HG03342 (cell line): Measurements from ENCODE around the gene ECSCR.
"Not testable (repeated sequence)": the region's sequence is repeated elsewhere in the genome, so short reads cannot be mapped to it uniquely, and the experiment has no call there.

Experiments used
- ATAC-seq: cut with Tn5 transposase; IDR thresholded peaks from one replicate; pipeline ENCODE4 v1.9.1; 2021; ENCODE audit warnings: mild to moderate bottlenecking, moderate library complexity; ENCODE audit not compliant: unreplicated experiment

Gene ECSCR, protein sequence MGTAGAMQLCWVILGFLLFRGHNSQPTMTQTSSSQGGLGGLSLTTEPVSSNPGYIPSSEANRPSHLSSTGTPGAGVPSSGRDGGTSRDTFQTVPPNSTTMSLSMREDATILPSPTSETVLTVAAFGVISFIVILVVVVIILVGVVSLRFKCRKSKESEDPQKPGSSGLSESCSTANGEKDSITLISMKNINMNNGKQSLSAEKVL

DNA sequence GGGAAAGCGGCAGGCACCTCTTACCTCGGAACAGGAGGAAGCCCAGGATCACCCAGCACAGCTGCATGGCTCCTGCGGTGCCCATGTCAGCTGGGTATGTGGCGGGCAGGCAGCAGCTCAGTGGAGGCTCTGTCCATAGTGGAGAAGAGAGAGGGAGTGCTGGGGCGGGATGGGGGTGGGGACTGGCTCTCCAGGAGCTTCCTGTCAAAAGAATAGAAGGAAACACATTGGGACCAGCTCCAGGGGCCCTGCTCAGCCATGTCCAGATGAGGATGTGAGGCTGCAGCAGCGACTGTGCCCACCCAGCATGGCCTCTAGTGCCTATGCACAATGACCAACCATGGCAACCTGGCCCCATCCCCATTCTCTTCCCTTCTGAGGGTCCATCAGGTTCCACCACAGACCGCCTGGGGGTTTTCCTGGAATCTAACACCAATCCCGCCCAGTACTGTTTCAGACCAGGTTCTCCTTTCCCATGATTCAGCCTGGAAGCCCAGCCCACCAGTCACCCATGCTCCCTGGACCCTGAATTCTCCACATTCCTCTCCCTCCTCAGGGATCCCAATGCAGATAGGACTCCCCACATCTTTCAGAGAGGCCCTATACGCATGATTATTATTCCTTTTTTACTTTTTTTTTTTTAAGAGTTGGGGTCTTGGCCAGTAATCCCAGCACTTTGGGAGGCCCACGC lies at the start of gene ECSCR:
Gene ECSCR (minus strand): TSS at position 158 of the 691 bp plus-strand sequence. CDS start 73 bp downstream, at position 85.
- no peak for ATAC-seq

DNA sequence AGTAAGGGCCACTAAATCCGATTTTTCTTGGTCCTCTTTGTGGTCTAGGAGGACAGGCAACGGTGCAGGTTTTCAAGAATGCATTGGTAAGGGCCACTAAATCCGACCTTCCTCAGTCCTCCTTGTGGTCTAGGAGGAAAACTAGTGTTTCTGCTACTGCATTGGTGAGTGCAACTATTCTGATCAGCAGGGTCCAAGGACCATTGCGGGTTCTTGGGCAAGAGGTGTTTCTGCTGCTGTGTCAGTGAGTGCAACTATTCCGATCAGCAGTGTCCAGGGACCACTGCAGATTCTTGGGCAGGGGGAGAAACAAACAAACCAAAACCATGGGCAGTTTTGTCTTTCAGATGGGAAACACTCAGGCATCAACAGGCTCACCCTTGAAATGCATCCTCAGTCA lies 42.2 kb upstream of the ECSCR start:
- ATAC-seq, result not testable (repeated sequence)

DNA sequence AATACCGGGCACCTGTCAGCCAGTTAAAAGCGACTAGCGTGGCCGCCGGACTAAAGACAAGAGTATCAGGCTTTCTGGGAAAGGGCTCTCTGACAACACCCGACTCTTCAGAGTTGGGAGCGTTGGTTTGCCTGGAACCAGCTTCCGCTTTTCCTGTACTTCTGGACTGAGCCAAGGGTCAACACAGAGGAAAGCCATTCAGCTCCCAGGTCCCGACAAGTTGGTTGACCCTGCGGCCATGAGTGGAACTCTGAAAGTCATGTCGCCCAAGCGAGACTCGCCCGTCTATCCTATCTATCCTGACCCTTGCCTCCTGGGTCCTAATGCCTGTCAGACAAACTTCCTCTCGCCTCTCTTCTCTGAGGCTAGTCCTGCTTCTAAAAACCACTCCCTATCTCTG lies 41.3 kb upstream of the ECSCR start:
- ATAC-seq, result not testable (repeated sequence)

DNA sequence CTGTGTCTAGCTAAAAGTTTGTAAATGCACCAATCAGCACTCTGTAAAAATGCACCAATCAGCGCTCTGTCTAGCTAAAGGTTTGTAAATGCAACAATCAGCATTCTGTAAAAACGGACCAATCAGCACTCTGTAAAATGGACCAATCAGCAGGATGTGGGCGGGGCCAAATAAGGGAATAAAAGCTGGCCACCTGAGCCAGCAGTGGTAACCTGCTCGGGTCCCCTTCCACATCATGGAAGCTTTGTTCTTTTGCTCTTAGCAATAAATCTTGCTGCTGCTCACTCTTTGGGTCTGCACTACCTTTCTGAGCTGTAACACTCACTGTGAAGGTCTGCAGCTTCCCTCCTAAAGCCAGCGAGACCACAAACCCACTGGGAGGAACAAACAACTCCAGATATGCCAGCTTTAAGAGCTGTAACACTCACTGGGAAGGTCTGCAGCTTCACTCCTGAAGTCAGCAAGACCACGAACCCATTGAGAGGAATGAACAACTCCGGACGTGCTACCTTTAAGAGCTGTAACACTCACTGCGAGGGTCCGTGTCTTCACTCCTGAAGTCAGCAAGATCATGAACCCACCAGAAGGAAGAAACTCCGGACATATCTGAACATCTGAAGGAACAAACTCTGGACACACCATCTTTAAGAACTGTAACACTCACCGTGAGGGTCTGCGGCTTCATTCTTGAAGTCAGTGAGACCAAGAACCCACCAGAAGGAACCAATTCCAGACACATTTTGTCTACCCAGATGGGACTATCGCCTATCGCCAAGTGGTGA lies 40.7 kb upstream of the ECSCR start:
- not testable (repeated sequence) for ATAC-seq

DNA sequence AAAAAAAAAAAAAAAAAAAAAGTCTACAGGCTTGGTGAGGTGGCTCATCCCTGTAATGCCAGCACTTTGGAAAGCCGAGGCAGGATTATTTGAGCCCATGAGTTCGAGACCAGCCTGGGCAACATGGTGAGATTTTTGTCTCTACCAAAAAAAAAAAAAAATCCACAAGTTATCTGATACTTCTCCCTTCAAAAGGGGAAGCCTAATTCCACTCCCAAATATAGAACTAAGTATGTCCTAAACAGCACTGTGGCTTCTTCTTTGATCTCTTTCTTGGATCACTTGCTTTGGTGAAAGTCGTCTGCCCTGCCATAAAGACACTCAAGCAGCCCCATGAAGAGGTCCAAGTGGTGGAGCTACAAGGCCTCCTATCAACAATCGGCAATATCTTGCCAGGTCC lies 38.8 kb upstream of the ECSCR start:
- no peak for ATAC-seq

DNA sequence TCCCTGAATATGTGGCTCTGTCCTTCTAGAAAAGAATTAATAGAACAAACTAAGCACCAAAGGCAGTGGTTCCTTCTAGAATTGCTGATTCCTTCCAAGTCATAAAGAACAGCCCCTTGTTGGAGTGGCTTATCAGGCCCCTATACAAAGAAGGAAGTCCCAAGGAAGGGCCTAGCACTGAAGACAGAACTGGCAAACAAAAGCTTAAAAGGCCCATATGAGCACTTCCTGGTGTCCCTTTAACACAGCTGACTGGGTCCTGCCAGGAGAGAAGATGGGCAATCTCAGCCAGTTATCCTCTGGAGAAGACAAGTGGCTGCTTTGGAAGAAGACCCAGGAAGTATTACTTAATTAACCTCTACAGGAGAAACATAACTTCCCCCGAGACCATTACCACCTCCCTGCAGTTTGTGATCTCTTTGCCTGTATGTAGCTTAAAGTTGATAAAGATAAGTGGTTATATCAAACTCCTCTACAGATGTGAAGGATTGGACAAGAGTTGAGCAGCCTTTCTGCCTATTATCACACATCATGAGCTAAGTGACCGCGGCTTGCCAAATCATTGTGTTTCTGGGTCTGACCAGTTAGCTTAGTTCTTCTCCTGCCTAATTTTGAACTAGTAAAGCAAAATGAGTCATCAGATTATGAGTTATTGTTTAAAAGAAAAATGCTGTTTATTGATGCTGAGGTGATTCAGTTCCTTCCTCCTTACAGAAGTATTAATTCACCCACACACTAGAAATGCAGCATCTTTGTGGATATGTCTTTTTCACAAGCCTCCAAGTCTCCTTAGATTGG lies 33.3 kb upstream of the ECSCR start:
- no peak for ATAC-seq

DNA sequence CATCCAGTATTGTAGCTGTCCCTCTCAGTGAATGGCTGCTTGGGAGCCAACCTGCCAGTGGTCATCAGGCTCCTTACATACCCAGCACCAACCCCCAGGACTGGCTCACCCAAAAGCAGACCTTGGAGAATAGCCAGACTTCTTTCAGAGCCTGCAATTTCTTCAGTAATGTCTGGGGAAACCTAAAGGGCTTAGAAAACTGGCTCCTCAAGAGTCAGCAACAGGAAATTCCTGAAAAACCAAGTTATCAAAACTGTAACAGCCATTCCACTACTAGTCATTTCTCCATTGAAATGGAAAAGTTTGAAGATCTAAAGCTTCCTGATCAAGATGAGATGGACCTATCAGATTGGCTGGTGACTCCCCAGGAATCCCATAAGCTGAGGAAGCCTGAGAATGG lies 32.3 kb upstream of the ECSCR start:
- no peak for ATAC-seq

DNA sequence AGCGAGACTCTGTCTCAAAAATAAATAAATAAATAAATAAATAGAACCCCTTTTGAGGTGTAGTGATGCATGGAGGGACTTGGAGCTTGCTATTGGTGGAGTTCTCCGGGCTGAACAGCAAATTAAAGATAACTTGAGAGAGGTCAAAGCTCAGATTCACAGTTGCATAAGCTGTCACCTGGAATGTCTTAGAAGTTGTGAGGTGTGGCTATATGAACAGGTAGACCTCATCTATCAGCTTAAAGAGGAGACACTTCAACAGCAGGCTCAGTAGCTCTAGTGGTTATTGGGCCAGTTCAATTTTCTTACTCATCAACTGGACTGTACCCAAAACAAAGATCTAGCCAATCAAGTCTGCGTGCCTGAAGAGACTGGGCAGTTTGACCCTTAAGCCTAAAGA lies 31.7 kb upstream of the ECSCR start:
- no peak for ATAC-seq

DNA sequence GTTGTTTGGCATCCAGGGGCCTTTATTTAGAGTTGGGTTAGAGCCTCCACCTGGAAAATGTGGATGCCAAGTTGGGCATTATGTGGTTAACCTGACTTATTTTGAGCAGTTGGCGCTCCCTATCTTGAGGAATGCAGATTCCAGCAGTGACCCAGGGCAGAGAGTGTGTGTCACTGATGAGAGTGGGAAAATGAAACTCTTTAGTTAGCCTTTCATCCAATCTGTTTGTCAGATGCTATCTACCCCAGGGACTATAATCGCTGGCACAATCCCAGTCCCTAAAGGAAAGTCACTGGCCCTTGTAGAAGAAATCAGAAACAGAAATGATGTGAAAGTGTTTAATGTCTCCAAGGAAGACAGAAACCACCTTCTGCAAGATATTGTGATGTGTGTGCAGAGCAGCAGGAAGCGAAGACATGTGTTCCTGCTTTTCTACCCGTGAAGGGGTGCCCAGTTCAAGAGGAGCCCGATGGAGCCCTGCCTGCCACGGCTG lies 30.2 kb upstream of the ECSCR start:
- no peak for ATAC-seq

DNA sequence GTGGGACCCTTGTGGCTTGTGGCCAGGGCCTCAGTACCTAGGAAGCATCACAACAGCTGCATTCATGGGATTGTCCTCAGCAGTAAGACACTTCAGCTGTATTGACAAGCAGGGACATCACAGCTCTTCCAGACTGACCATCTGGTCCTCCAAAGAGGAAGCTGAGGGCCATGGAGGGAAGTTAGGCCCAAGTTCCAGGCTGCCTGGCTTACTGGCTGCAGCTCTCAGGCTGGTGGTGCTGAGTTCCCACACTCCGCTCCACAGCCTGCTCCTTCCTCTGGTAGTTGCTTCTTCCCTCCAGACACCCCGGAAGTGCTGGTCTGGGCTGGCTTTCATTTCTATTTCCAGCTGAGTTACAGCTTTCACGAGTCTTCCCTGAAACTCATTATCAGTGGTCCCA lies 25.7 kb upstream of the ECSCR start:
- no peak for ATAC-seq

DNA sequence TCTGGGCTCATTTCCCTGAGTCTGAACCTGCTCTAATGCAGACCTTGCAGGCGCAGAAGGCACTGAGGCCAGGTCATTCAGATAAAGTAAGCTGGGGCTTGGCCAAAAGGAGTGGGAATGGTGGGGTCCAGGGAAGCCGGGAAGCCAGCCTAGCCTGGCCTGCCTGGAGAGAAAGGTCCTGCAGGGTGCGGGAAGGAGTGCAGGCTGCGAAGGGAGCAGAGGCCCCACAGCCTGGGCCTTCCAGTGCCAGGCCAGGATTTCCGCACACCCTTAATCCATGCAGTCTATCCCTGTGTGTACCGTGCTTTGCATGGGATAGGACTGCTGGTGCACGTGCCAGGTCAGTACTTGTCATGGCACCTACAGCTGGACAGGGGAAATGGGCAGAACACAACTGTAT lies 23.7 kb upstream of the ECSCR start:
- no peak for ATAC-seq

DNA sequence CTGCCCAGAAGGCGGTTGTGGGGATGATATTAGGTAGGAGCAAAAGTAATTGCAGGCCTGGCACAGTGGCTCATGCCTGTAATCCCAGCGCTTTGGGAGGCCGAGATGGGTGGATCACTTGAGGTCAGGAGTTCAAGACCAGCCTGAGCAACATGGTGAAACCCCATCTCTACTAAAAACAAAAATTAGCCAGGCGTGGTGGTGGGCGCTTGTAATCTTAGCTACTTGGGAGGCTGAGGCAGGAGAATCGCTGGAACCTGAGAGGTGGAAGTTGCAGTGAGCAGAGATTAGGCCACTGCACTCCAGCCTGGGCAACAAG lies 20.3 kb upstream of the ECSCR start:
- ATAC-seq, result not testable (repeated sequence)

DNA sequence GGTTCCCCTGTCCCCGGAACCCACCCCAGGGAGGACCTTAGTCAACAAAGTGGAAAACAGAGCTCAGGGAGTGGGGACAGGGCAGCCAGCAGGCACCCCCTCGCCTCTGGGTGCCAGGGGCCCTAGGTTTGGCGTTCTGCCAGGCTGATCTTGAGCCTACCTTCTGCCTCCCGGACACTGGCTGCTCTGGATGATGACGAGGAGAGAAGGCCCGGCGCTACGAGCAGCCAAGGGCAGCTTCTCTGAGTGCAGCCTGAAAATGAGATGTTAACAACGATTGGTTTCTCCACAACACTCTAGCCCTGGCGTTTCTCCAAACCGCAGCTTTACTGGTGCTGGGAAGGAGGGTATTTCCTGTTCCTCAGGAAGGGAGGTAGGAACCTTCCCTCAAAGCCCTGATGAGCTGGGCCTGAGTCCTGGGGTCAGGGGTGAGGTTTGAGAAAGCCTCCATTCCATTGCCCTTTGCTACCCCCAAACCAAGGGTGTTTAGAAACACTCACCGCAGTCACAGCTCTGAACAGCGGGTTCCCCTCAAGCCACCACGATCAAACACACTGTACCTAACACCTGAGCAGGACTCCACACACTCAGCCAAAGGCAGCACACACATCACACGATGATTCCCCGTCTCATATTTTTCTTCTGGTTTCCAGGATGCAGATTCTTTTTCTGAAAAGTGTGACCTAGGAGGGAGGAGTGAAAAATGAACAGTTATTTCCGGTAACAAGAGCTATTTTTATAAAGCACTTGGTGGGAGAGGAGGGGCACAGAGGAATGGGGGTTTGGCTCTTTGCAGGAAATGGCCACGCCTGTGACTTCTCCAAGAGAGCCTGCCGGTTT lies 19.7 kb upstream of the ECSCR start, which contains the start of gene STING1:
Gene STING1 (minus strand): TSS at position 709 of the 840 bp plus-strand sequence. CDS start 1,054 bp downstream, outside the sequence.
- peak; percentile 44 for ATAC-seq

DNA sequence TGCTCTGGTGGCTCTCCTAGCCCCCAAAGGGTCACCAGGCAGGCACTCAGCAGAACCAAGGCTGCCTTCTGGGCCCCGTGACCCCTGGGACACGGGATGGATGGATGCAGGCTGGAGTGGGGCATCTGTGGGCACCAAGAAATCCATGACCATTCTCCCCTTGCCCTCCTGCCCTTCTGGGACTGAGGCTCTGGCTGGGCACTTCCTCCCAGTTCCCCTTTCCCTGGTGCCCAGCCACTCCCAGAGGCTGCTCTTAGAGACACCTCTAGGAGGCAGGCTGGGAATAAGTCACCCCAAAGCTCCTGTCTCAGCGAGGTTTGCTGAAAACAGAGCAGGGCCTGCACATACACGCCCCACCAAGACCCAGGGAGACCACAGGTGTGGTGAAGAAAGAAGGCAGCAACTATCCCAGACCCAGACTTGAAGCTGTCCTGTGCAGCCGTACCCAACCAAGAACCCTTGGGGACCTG lies 19.1 kb upstream of the ECSCR start:
- peak; percentile 22 for ATAC-seq

DNA sequence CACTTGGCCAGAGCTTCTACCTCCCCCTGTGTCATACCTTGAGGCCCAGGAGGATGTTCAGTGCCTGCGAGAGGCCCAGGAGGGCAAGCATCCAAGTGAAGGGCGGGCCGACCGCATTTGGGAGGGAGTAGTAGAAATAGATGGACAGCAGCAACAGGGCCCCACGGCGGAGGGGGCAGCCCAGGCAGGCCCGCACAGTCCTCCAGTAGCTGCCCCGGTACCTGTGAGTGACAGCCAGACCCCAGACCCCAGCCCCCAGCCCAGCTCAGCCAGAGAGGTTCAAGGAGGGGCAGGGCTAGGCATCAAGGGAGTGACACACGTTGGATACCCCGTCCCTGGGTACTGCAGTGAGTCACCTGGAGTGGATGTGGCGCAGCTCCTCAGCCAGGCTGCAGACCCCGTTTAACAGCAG lies 18.6 kb upstream of the ECSCR start:
- no peak for ATAC-seq

DNA sequence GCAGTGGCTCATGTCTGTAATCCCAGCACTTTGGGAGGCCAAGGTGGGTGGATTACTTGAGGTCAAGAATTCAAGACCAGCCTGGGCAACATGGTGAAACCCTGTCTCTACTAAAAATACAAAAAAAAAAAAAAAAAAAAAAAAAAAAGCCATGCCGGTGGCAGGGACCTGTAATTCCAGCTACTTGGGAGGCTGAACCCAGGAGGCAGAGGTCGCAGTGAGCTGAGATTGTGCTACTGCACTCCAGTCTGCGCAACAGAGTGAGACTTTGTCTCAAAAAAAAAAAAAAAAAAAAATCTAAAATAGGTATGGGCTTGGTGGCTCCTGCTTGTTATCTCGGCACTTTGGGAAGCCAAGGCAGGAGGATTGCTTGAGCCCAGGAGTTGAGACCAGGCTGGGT lies 17.2 kb upstream of the ECSCR start:
- ATAC-seq, result not testable (repeated sequence)

DNA sequence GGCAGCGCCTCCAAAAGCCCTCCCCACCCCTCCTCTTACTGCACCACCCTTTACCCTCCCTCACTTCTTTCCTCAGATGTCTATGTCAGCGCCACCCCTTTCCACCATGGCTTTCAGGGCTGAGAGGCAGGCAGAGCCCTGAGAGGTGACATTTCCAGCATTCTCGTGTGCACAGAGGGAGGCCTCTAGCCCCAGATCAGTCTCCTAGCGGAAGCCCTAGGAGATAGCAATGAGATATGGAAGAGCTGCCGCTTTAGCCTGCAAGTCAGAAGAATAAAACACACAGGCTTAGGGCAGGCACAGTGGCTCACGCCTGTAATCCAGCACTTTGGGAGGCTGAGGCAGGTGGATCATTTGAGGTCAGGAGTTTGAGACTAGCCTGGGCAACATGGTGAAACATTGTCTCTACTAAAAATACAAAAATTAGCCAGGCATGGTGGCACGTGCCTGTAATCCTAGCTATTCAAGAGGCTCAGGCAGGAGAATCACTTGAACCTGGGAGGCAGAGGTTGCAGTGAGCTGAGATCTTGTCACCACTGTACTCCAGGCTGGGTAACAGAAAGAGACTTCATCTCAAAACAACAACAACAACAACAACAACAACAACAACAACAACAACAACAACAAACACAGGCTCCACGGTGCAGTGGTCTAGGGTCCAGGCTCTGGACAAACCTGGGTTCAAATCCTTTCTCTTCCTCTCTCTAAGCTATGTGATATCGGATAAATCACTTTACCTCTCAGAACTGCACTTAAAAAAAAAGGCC lies 16.3 kb upstream of the ECSCR start:
- ATAC-seq, result not testable (repeated sequence)

DNA sequence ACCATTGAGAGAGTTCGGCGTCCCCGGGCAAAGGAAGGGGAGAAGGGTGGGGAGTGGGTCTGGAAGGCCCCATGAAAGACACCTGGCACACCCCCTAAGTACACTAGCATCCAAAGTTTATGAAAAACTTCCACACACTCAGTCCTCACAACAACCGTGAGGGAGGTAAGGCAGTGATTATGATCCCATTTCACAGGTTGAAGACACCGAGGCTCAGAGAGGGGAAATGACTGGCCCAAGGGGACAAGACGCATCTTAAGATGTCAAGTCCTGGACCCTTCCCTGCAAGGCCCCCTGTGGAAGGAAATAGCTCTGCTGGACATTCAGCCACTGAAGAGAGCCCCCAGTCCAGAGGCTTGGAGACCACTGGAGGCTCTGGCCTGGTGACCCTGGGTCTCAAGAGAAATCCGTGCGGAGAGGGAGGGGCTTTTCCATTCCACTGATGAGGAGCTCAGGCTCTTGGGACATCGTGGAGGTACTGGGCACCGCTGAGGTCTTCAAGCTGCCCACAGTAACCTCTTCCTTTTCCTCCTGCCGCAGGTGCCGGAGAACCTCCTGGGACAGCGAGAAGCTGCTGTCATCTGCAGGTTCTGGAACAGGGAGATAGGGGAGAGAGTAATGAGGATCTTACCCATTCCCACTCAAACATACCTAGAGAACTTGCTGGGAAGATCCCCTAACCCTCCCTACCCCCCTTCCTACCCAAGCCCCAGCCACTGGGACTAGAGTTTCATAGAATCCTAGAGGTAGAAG lies 13.5 kb upstream of the ECSCR start:
- no peak for ATAC-seq
